ENCODE measurements around the gene ISOC2. TPM values are rescaled to one million over a fixed set of nuclear protein-coding genes. Genes with fewer than 3 reads are reported as not detected.

ISOC2 gene
- total and polyA plus RNA-seq, 12 donors = 42.5 to 117 (median 50.0) TPM

GRCh38 chr19:55473225-55474012 lies 12.0 kb upstream of the ISOC2 start:
- Histone ChIP-seq H3K4me3 (no peak overlapping the region), H3K27me3 (no peaks in the 10 kb centered on the region), H3K27ac (no peak overlapping the region), H3K36me3 (no peaks in the 10 kb centered on the region), H3K9me3 (no peaks in the 10 kb centered on the region), H3K4me1 (peaks cover 3 to 23% (median 19%) of the 10 kb centered on the region in 9 donors)
- WGBS, 2 donors = 59 to 63% methylated on average over 16 of the region's 16 CpGs
- intact Hi-C loops (cut with DNase I) = no loop called here
- TF ChIP-seq, protein P1, sequence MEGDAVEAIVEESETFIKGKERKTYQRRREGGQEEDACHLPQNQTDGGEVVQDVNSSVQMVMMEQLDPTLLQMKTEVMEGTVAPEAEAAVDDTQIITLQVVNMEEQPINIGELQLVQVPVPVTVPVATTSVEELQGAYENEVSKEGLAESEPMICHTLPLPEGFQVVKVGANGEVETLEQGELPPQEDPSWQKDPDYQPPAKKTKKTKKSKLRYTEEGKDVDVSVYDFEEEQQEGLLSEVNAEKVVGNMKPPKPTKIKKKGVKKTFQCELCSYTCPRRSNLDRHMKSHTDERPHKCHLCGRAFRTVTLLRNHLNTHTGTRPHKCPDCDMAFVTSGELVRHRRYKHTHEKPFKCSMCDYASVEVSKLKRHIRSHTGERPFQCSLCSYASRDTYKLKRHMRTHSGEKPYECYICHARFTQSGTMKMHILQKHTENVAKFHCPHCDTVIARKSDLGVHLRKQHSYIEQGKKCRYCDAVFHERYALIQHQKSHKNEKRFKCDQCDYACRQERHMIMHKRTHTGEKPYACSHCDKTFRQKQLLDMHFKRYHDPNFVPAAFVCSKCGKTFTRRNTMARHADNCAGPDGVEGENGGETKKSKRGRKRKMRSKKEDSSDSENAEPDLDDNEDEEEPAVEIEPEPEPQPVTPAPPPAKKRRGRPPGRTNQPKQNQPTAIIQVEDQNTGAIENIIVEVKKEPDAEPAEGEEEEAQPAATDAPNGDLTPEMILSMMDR (IDR thresholded peaks at IDR 0.05) = no peak
- DNase-seq = no peak
- no peak for ATAC-seq

DNA sequence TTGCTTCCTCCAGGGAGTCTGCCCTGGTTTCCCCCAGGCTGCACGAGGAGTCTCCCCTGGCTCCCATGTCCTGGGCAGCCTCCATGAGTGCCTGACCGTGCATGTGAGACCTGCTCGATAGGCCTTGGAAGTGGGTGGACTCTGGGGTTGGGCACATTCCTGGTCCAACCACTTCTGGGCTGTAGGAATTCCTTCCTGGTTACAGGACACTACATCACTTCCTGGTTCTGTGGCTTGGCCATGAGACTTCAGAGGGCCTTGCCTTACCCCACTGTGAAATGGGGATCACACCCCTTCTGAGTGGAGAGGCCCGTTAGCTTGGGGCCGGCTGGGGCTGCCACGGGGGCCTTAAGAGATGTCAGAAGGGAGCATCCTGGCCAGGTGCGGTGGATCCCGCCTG lies 11.0 kb upstream of the ISOC2 start:
- H3K9me3 ChIP-seq = no peaks in the 10 kb centered on the region
- intact Hi-C loops (cut with DNase I) = no loop called here
- H3K27ac ChIP-seq = no peak overlapping the region
- H3K4me1 ChIP-seq = peaks cover 6 to 19% (median 16%) of the 10 kb centered on the region in 9 donors
- H3K36me3 ChIP-seq = no peaks in the 10 kb centered on the region
- no peak overlapping the region for H3K4me3 ChIP-seq
- TF ChIP-seq, protein P1 (IDR thresholded peaks at IDR 0.05) = no peak
- ATAC-seq (no peak), DNase-seq (no peak)
- 81 to 83% methylated on average over 8 of the region's 8 CpGs for WGBS, 2 donors
- no peaks in the 10 kb centered on the region for H3K27me3 ChIP-seq

GRCh38 chr19:55471266-55471665 lies 9.8 kb upstream of the ISOC2 start:
- WGBS, 2 donors = 80 to 85% methylated on average over 13 of the region's 13 CpGs
- no peaks in the 10 kb centered on the region for H3K27me3 ChIP-seq
- intact Hi-C loops (cut with DNase I) = no loop called here
- H3K27ac ChIP-seq = no peak overlapping the region
- H3K36me3 ChIP-seq = no peaks in the 10 kb centered on the region
- peaks cover 4 to 20% (median 13%) of the 10 kb centered on the region in 9 donors for H3K4me1 ChIP-seq
- no peak for DNase-seq
- ATAC-seq = no peak
- no peaks in the 10 kb centered on the region for H3K9me3 ChIP-seq
- H3K4me3 ChIP-seq = no peak overlapping the region
- TF ChIP-seq, protein P1 (IDR thresholded peaks at IDR 0.05) = no peak

DNA sequence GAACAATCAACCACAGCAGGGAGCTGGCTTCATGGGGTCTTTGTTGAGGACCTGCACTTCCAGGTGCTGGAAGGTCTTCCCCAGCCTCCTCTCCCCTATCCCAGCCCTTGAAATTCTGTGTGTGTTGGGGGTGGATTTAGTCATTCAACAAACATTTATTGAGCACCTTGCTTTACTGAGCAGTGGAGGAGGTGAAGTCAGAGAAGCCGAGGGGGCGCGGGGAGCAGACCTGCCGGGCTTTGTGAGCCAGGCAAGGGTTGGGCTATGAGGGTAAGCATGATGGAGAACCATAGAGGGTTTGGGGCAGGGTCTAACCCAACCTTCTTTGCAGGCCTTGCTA lies 6.6 kb upstream of the ISOC2 start:
- H3K4me1 ChIP-seq = peaks cover 0 to 10% (median 8%) of the 10 kb centered on the region in 9 donors
- H3K36me3 ChIP-seq = no peaks in the 10 kb centered on the region
- intact Hi-C loops (cut with DNase I) = loop anchor here in 5 of 10 donors (1.0 to 5.0 kb wide), 3 partner anchors 34 to 39 kb away; no protein-coding TSS in a partner anchor
- WGBS, 2 donors = 23 to 32% methylated on average over 4 of the region's 4 CpGs
- H3K9me3 ChIP-seq = no peaks in the 10 kb centered on the region
- no peaks in the 10 kb centered on the region for H3K27me3 ChIP-seq
- DNase-seq (peak in 1 of 2 donors; percentile 6), ATAC-seq (peak in 1 of 8 donors; percentile 7)
- no peak overlapping the region for H3K27ac ChIP-seq
- TF ChIP-seq, protein P1 (IDR thresholded peaks at IDR 0.05) = peak in 2 of 9 donors; percentile 6 to 30
- no peak overlapping the region for H3K4me3 ChIP-seq
